ENCODE measurements around the gene BEND6.

Gene BEND6

DNA sequence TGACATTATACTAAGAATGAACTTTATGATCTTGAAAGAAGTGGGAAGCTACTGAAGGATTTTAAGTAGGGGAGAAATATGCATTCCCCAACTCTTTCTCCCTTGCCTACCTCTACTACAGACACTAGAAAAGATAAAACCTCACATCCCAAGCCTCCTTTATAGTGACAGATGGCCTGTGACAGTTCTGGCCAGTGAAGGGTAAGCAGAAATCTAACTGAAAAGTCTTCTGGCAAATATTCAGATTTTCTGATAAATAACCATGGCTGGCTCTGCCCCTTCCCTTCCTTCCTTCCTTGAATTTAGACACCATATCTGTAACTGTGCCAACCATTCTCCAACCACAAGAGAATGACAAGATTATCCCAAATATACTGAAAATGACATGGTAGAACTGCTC is 10.2 kb upstream of the BEND6 start:
- H3K27ac ChIP-seq (ENCODE audit: low read length), result no peak overlapping the region
- H3K9me3 ChIP-seq (ENCODE audit: control insufficient read depth in 2 of 2, low read length in 2 of 2), result peaks cover 3 to 5% of the 10 kb centered on the region in 2 donors
- no peak overlapping the region for H3K9ac ChIP-seq (ENCODE audit: low read length in 2 of 2)
- H3K36me3 ChIP-seq (ENCODE audit: control insufficient read depth in 2 of 2, insufficient read depth in 2 of 2, low read length in 2 of 2), result no peaks in the 10 kb centered on the region
- H3K27me3 ChIP-seq (ENCODE audit: control insufficient read depth in 1 of 2, insufficient read depth in 2 of 2, low read length in 2 of 2), result no peaks in the 10 kb centered on the region
- H3K4me3 ChIP-seq (ENCODE audit: low read length in 2 of 2), result no peak overlapping the region
- H3K4me1 ChIP-seq (ENCODE audit: control insufficient read depth, insufficient read depth, low read length), result no peaks in the 10 kb centered on the region

DNA sequence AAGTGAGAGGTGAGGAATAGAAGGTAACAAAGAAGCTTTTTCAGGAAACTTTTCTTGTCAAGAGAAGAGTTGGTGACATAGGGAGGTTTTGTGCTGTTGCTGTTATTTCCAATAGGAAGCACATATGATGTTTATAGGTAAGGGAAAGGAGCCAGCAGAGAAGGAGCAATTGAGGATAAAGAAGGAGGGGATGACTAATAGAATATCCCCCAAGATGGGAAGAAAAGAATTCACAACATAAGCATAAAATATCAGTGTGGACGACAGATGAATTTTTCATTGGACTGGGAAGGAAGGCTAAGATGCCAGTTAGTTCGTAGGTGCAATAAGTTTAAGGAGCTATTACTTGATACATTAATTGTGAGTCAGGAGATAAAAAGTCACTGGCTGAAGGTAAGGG is 8.5 kb upstream of the BEND6 start:
- H3K36me3 ChIP-seq (ENCODE audit: control insufficient read depth in 2 of 2, insufficient read depth in 2 of 2, low read length in 2 of 2), result no peaks in the 10 kb centered on the region
- no peak overlapping the region for H3K27ac ChIP-seq (ENCODE audit: low read length)
- peaks cover 2 to 5% of the 10 kb centered on the region in 2 donors for H3K9me3 ChIP-seq (ENCODE audit: control insufficient read depth in 2 of 2, low read length in 2 of 2)
- no peaks in the 10 kb centered on the region for H3K27me3 ChIP-seq (ENCODE audit: control insufficient read depth in 1 of 2, insufficient read depth in 2 of 2, low read length in 2 of 2)
- H3K4me3 ChIP-seq (ENCODE audit: low read length in 2 of 2), result no peak overlapping the region
- H3K9ac ChIP-seq (ENCODE audit: low read length in 2 of 2), result no peak overlapping the region
- no peaks in the 10 kb centered on the region for H3K4me1 ChIP-seq (ENCODE audit: control insufficient read depth, insufficient read depth, low read length)

DNA sequence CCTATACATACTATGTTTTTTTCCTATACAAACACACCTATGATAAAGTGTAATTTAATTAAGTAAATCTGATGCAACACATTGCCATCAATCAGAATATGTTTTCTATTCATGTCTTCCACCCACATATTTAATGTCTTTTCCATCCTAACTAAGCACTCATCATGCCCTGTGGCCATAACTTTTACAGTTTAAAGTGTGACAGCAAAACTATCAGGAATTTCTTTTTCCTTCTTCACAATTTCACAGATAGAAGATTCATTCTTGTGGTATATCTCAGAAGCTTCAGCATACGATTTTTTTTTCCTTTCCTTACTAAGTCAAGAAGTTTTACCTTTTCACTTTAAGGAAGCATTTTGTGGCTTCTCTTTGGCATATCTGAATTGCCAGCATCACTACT is 7.0 kb upstream of the BEND6 start:
- H3K9me3 ChIP-seq (ENCODE audit: control insufficient read depth in 2 of 2, low read length in 2 of 2), result no peaks in the 10 kb centered on the region
- no peaks in the 10 kb centered on the region for H3K27me3 ChIP-seq (ENCODE audit: control insufficient read depth in 1 of 2, insufficient read depth in 2 of 2, low read length in 2 of 2)
- no peak overlapping the region for H3K27ac ChIP-seq (ENCODE audit: low read length)
- H3K4me3 ChIP-seq (ENCODE audit: low read length in 2 of 2), result no peak overlapping the region
- H3K4me1 ChIP-seq (ENCODE audit: control insufficient read depth, insufficient read depth, low read length), result no peaks in the 10 kb centered on the region
- H3K9ac ChIP-seq (ENCODE audit: low read length in 2 of 2), result no peak overlapping the region
- no peaks in the 10 kb centered on the region for H3K36me3 ChIP-seq (ENCODE audit: control insufficient read depth in 2 of 2, insufficient read depth in 2 of 2, low read length in 2 of 2)

DNA sequence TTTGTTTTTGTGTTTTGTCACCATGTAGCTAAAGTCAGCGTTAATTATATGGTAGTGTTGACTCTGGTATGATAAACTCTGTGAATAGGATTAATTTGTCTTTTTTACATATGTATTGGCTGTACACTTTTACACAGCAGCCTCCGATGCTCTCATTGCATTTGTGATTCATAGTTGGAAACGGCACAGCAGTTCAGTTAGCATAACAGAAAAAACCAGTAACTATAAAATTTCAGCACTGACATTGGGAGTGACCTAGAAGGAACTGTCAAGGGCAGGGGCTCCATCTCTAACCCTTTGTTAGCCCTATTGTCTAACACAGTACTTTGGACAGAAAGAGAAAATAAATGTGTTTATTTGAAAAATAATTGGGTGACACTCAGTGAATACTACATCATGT is 5.6 kb upstream of the BEND6 start:
- H3K36me3 ChIP-seq (ENCODE audit: control insufficient read depth in 2 of 2, insufficient read depth in 2 of 2, low read length in 2 of 2), result no peaks in the 10 kb centered on the region
- peaks cover 4% of the 10 kb centered on the region for H3K4me1 ChIP-seq (ENCODE audit: control insufficient read depth, insufficient read depth, low read length)
- H3K4me3 ChIP-seq (ENCODE audit: low read length in 2 of 2), result no peak overlapping the region
- no peak overlapping the region for H3K27ac ChIP-seq (ENCODE audit: low read length)
- H3K27me3 ChIP-seq (ENCODE audit: control insufficient read depth in 1 of 2, insufficient read depth in 2 of 2, low read length in 2 of 2), result no peaks in the 10 kb centered on the region
- H3K9ac ChIP-seq (ENCODE audit: low read length in 2 of 2), result no peak overlapping the region
- no peaks in the 10 kb centered on the region for H3K9me3 ChIP-seq (ENCODE audit: control insufficient read depth in 2 of 2, low read length in 2 of 2)

DNA sequence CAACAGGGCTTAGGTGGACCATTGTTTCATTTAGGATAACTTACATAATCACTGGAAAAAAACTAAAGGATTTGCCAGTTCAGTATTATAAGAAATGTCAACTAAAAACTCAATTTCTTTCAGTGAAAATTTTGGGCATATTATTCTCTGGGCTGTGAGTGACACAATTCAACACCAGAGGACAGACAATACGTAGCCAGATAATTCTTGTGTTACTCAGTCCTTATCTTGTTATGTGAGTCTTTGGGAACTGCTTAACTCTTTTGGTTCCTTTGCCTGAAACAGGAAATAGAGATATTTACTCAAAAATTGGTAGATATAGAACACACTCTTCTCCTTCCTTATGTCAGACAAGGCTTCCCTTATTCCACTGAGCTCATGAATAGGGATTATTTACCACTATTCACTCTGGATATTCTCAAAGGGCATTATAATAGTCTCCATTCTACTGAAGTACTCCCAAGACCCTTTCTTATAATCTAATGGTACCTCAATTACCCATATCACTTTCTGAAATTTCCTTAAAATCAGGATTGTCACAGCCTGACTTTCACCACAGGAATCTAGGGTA is 4.9 kb upstream of the BEND6 start:
- Histone ChIP-seq H3K4me3 (ENCODE audit: low read length in 2 of 2) (no peak overlapping the region), H3K9ac (ENCODE audit: low read length in 2 of 2) (no peak overlapping the region), H3K9me3 (ENCODE audit: control insufficient read depth in 2 of 2, low read length in 2 of 2) (no peaks in the 10 kb centered on the region), H3K27me3 (ENCODE audit: control insufficient read depth in 1 of 2, insufficient read depth in 2 of 2, low read length in 2 of 2) (no peaks in the 10 kb centered on the region), H3K4me1 (ENCODE audit: control insufficient read depth, insufficient read depth, low read length) (peaks cover 4% of the 10 kb centered on the region), H3K36me3 (ENCODE audit: control insufficient read depth in 2 of 2, insufficient read depth in 2 of 2, low read length in 2 of 2) (no peaks in the 10 kb centered on the region), H3K27ac (ENCODE audit: low read length) (no peak overlapping the region)

- Histone ChIP-seq H3K4me1 (ENCODE audit: control insufficient read depth, insufficient read depth, low read length) (peaks cover 6% of the 10 kb centered on the region), H3K27me3 (ENCODE audit: control insufficient read depth in 1 of 2, insufficient read depth in 2 of 2, low read length in 2 of 2) (no peaks in the 10 kb centered on the region), H3K9me3 (ENCODE audit: control insufficient read depth in 2 of 2, low read length in 2 of 2) (no peaks in the 10 kb centered on the region), H3K9ac (ENCODE audit: low read length in 2 of 2) (no peak overlapping the region), H3K36me3 (ENCODE audit: control insufficient read depth in 2 of 2, insufficient read depth in 2 of 2, low read length in 2 of 2) (no peaks in the 10 kb centered on the region), H3K27ac (ENCODE audit: low read length) (no peak overlapping the region), H3K4me3 (ENCODE audit: low read length in 2 of 2) (no peak overlapping the region)
Observed at GRCh38 chr6:56951049-56951831, 3.7 kb upstream of the BEND6 start.

- peak overlapping the region; percentile 83 to 86 for H3K4me3 ChIP-seq (ENCODE audit: low read length in 2 of 2)
- no peaks in the 10 kb centered on the region for H3K27me3 ChIP-seq (ENCODE audit: control insufficient read depth in 1 of 2, insufficient read depth in 2 of 2, low read length in 2 of 2)
- H3K9me3 ChIP-seq (ENCODE audit: control insufficient read depth in 2 of 2, low read length in 2 of 2), result no peaks in the 10 kb centered on the region
- H3K9ac ChIP-seq (ENCODE audit: low read length in 2 of 2), result peak overlapping the region; percentile 58 to 71
- H3K4me1 ChIP-seq (ENCODE audit: control insufficient read depth, insufficient read depth, low read length), result peaks cover 6% of the 10 kb centered on the region
- no peak overlapping the region for H3K27ac ChIP-seq (ENCODE audit: low read length)
- no peaks in the 10 kb centered on the region for H3K36me3 ChIP-seq (ENCODE audit: control insufficient read depth in 2 of 2, insufficient read depth in 2 of 2, low read length in 2 of 2)
Observed at GRCh38 chr6:56953597-56954402, 1.1 kb upstream of the BEND6 start.

- peak overlapping the region; percentile 45 to 83 for H3K4me3 ChIP-seq (ENCODE audit: low read length in 2 of 2)
- H3K9me3 ChIP-seq (ENCODE audit: control insufficient read depth in 2 of 2, low read length in 2 of 2), result no peaks in the 10 kb centered on the region
- no peaks in the 10 kb centered on the region for H3K27me3 ChIP-seq (ENCODE audit: control insufficient read depth in 1 of 2, insufficient read depth in 2 of 2, low read length in 2 of 2)
- peak overlapping the region; percentile 2 to 37 for H3K9ac ChIP-seq (ENCODE audit: low read length in 2 of 2)
- peaks cover 6% of the 10 kb centered on the region for H3K4me1 ChIP-seq (ENCODE audit: control insufficient read depth, insufficient read depth, low read length)
- no peaks in the 10 kb centered on the region for H3K36me3 ChIP-seq (ENCODE audit: control insufficient read depth in 2 of 2, insufficient read depth in 2 of 2, low read length in 2 of 2)
- no peak overlapping the region for H3K27ac ChIP-seq (ENCODE audit: low read length)
Observed at GRCh38 chr6:56955171-56956155, 556 bp downstream of the BEND6 start.

GRCh38 chr6:56956491-56956890 is 1.6 kb downstream of the BEND6 start:
- Histone ChIP-seq H3K36me3 (ENCODE audit: control insufficient read depth in 2 of 2, insufficient read depth in 2 of 2, low read length in 2 of 2) (no peaks in the 10 kb centered on the region), H3K9ac (ENCODE audit: low read length in 2 of 2) (no peak overlapping the region), H3K9me3 (ENCODE audit: control insufficient read depth in 2 of 2, low read length in 2 of 2) (no peaks in the 10 kb centered on the region), H3K27me3 (ENCODE audit: control insufficient read depth in 1 of 2, insufficient read depth in 2 of 2, low read length in 2 of 2) (no peaks in the 10 kb centered on the region), H3K4me1 (ENCODE audit: control insufficient read depth, insufficient read depth, low read length) (peaks cover 6% of the 10 kb centered on the region), H3K4me3 (ENCODE audit: low read length in 2 of 2) (no peak overlapping the region), H3K27ac (ENCODE audit: low read length) (no peak overlapping the region)

GRCh38 chr6:56957856-56958255 is 2.9 kb downstream of the BEND6 start:
- Histone ChIP-seq H3K27ac (ENCODE audit: low read length) (no peak overlapping the region), H3K27me3 (ENCODE audit: control insufficient read depth in 1 of 2, insufficient read depth in 2 of 2, low read length in 2 of 2) (no peaks in the 10 kb centered on the region), H3K9ac (ENCODE audit: low read length in 2 of 2) (no peak overlapping the region), H3K4me1 (ENCODE audit: control insufficient read depth, insufficient read depth, low read length) (peaks cover 6% of the 10 kb centered on the region), H3K4me3 (ENCODE audit: low read length in 2 of 2) (no peak overlapping the region), H3K36me3 (ENCODE audit: control insufficient read depth in 2 of 2, insufficient read depth in 2 of 2, low read length in 2 of 2) (no peaks in the 10 kb centered on the region), H3K9me3 (ENCODE audit: control insufficient read depth in 2 of 2, low read length in 2 of 2) (no peaks in the 10 kb centered on the region)

Measured in stomach smooth muscle (tissue), 2 donors.